ENCODE measurements around the gene CCRL2.
A peak's percentile ranks its signal among the peaks of the same experiment; 100 is the strongest.

Gene CCRL2

GRCh38 chr3:46406788-46407611, at the start of gene CCRL2, which contains the start of gene CCR5AS:
CCRL2 (plus strand) TSS chr3:46407259; CDS start chr3:46408080, 821 bp downstream.
CCR5AS (minus strand) TSS chr3:46407066.
- DNase-seq = no peak

- no peak for DNase-seq
Observed at GRCh38 chr3:46358466-46358865, 48.6 kb upstream of the CCRL2 start.

- DNase-seq = no peak
Observed at GRCh38 chr3:46359733-46360493, 47.1 kb upstream of the CCRL2 start.

- no peak for DNase-seq
Observed at GRCh38 chr3:46360907-46361306, 46.2 kb upstream of the CCRL2 start.

GRCh38 chr3:46361408-46362283, 45.4 kb upstream of the CCRL2 start:
- no peak for DNase-seq

- DNase-seq = no peak
Observed at GRCh38 chr3:46365041-46365440, 42.0 kb upstream of the CCRL2 start.

GRCh38 chr3:46365737-46366524, 41.1 kb upstream of the CCRL2 start:
- DNase-seq = no peak

- DNase-seq = no peak
Observed at GRCh38 chr3:46367811-46368210, 39.2 kb upstream of the CCRL2 start.

GRCh38 chr3:46368569-46368968, 38.5 kb upstream of the CCRL2 start:
- no peak for DNase-seq

- no peak for DNase-seq
Observed at GRCh38 chr3:46369151-46369550, 37.9 kb upstream of the CCRL2 start.

- DNase-seq = no peak
Observed at GRCh38 chr3:46369675-46370132, 37.4 kb upstream of the CCRL2 start.

- no peak for DNase-seq
Observed at GRCh38 chr3:46370839-46371518, 36.1 kb upstream of the CCRL2 start, which contains the start of gene CCR5. CCR5 (plus strand) TSS chr3:46370946; CDS start chr3:46372903, 1,957 bp downstream.

- DNase-seq = no peak
Observed at GRCh38 chr3:46371519-46372340, 35.3 kb upstream of the CCRL2 start.

GRCh38 chr3:46372492-46373359, 34.3 kb upstream of the CCRL2 start:
- no peak for DNase-seq

- no peak for DNase-seq
Observed at GRCh38 chr3:46374755-46375154, 32.3 kb upstream of the CCRL2 start.

- no peak for DNase-seq
Observed at GRCh38 chr3:46375218-46375617, 31.8 kb upstream of the CCRL2 start.

GRCh38 chr3:46375814-46376213, 31.2 kb upstream of the CCRL2 start:
- DNase-seq = no peak

GRCh38 chr3:46378426-46378942, 28.6 kb upstream of the CCRL2 start:
- peak in 1 of 2 experiments; percentile 1 for DNase-seq
